Heart right ventricle (tissue), 16 donors: ENCODE measurements around the gene PTRHD1. TPM values are rescaled to one million over a fixed set of nuclear protein-coding genes. Genes with fewer than 3 reads are reported as not detected.

Source experiments
- ATAC-seq, 8 donors: fragments of 200-7000 bp; cut with Tn5 transposase; one replicate each; pipeline ENCODE4 v1.9.1; 2020; ENCODE audit warnings: mild to moderate bottlenecking in 8 of 8, moderate library complexity in 8 of 8, moderate number of reproducible peaks in 1 of 8
- DNase-seq, 2 donors: peaks; one replicate each; pipeline ENCODE4 v3.0.0-alpha.2; 2020
- H3K27ac ChIP-seq, 10 donors: fragments of 200-600 bp; sonication (generic) in 2 of 10; one replicate each; pipeline versions ENCODE4 v1.5.0 to v1.8.0; 2020 to 2022; ENCODE audit warnings: mild to moderate bottlenecking in 3 of 10
- H3K27me3 ChIP-seq, 7 donors: fragments of 200-600 bp; one replicate each; pipeline ENCODE4 v1.8.0; 2021 to 2022; ENCODE audit warnings: mild to moderate bottlenecking in 2 of 7
- H3K36me3 ChIP-seq, 9 donors: fragments of 200-600 bp; sonication (generic) in 1 of 9; one replicate each; pipeline versions ENCODE4 v1.5.0 to v1.8.0; 2020 to 2022; ENCODE audit warnings: mild to moderate bottlenecking in 2 of 9
- H3K4me1 ChIP-seq, 9 donors: fragments of 200-600 bp; sonication (generic) in 1 of 9; one replicate each; pipeline versions ENCODE4 v1.5.0 to v1.8.0; 2020 to 2022; ENCODE audit warnings: mild to moderate bottlenecking in 4 of 9
- H3K4me3 ChIP-seq, 10 donors: fragments of 200-600 bp; sonication (generic) in 2 of 10; one replicate each; pipeline versions ENCODE4 v1.5.0 to v1.8.0; 2020 to 2022; ENCODE audit warnings: mild to moderate bottlenecking in 7 of 10, moderate library complexity in 2 of 10
- H3K9me3 ChIP-seq, 11 donors: fragments of 200-600 bp in 10 of 11; sonication (generic) in 2 of 11; one replicate each; pipeline versions ENCODE4 v1.5.0 to v1.8.0; 2013 to 2022; ENCODE audit warnings: mild to moderate bottlenecking in 2 of 11, control low read depth in 1 of 11, moderate library complexity in 1 of 11
- WGBS, 2 donors: extraction: QIAGEN DNeasy Blood & Tissue Kit; methylation state at CpG; one replicate each; pipeline ENCODE4 v1.1.7; 2013; ENCODE audit warnings: inconsistent platforms in 1 of 2; 5-methylcytosine and 5-hydroxymethylcytosine counted together
- intact Hi-C, 10 donors: fragments of 100-400 bp; cut with DNase I; formaldehyde crosslinking; loops; one replicate each; pipeline versions ENCODE4 v1.11.1 to v1.14.2; 2022
- polyA plus RNA-seq, 2 donors: library from polyadenylated mRNA; stranded (reverse); fragments of 200-250 nt; gene quantifications; one replicate each; pipeline ENCODE4 v1.2.3, GENCODE V29; 2013
- total RNA-seq, 10 donors: library from RNA; stranded (reverse); fragmentation: NEBNext Ultra II Directional in 3 of 10; extraction: Animal tissue kit (Norgen Biotek cat#: 25700) in 3 of 10; gene quantifications; one replicate each; pipeline versions ENCODE4 v1.2.1 to v1.2.4, GENCODE V29; 2021 to 2023
- TF ChIP-seq, protein P1 (sequence below), 9 donors: fragments of 200-600 bp; sonication (generic) in 2 of 9; IDR thresholded peaks; one replicate each; pipeline versions ENCODE4 v1.5.0 to v1.8.0; 2021 to 2022; ENCODE audit warnings: antibody characterized with exemption in 9 of 9, mild to moderate bottlenecking in 5 of 9, moderate library complexity in 1 of 9
- donor health status: Arrhythmogenic right ventricular cardiomyopathy.
- donor health status: ischemic (EF 13 %, LVEDD 7.1; RV severe dilation, severe dysfunction).
- donor health status: healthy with polysubstance abuse.
- donor health status: DM: no; HTN: yes; CAD: no.
- donor health status: DM: no; HTN: no; CAD: no.
- donor health status: ischemic (EF 25% LVEDD 6.9; RV normal size, moderate dysfunction).
- donor health status: ischemic (EF 25% LVEDD 5.7; RV mildly dilated, moderate dysfunction).
- donor health status: healthy.
- donor health status: DM: yes; HTN: yes; CAD: no.
- donor health status: Ischemic cardiomyopathy.
- donor health status: ischemic (EF 35%, LVEDD 5.7; RV mildly dilated, moderate dysfunction).
- donor health status: nonischemic (EF 11% LVEDD 7.7; RV severe dilation, severe dysfunction).
- donor health status: DM: yes; HTN: yes; CAD: no.
- donor health status: PGD.
- donor health status: ischemic (EF 29% LVEDD 5.4; RV normal size, mild dysfunction).
- donor health status: nonischemic (EF 23%, LVEDD 6.1; RV moderate dilation, normal function).

PTRHD1 gene
- total and polyA plus RNA-seq, 12 donors = 19.6 to 38.8 (median 31.4) TPM

DNA sequence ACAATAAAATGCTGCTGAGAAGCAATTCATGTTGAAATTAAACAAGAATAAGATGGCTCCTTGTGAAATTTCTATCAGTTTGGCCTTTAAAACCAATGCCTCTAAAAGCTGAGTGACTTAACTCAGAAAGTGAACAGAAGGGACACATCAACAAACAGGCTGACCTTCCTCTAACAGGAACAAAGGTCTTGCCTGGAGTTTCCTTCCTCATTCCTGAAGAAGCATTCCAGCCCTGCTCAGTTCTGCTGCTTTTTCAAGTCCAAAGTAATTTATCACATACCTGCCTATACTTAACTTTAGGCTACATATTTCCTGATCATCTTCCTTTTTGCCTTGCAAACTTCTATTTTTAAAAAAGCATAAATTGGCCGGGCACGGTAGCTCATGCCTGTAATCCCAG, 14.1 kb downstream of the PTRHD1 start:
- Histone ChIP-seq H3K9me3 (no peaks in the 10 kb centered on the region), H3K4me1 (peaks cover 0 to 10% (median 0%) of the 10 kb centered on the region in 9 donors), H3K27me3 (no peaks in the 10 kb centered on the region), H3K4me3 (no peak overlapping the region), H3K27ac (no peak overlapping the region), H3K36me3 (no peaks in the 10 kb centered on the region)
- no peak for ATAC-seq
- no peak for DNase-seq
- intact Hi-C loops = no loop called here
- TF ChIP-seq, protein P1, sequence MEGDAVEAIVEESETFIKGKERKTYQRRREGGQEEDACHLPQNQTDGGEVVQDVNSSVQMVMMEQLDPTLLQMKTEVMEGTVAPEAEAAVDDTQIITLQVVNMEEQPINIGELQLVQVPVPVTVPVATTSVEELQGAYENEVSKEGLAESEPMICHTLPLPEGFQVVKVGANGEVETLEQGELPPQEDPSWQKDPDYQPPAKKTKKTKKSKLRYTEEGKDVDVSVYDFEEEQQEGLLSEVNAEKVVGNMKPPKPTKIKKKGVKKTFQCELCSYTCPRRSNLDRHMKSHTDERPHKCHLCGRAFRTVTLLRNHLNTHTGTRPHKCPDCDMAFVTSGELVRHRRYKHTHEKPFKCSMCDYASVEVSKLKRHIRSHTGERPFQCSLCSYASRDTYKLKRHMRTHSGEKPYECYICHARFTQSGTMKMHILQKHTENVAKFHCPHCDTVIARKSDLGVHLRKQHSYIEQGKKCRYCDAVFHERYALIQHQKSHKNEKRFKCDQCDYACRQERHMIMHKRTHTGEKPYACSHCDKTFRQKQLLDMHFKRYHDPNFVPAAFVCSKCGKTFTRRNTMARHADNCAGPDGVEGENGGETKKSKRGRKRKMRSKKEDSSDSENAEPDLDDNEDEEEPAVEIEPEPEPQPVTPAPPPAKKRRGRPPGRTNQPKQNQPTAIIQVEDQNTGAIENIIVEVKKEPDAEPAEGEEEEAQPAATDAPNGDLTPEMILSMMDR (IDR thresholded peaks at IDR 0.05) = no peak
- 65 to 66% methylated on average over 2 of the region's 2 CpGs for WGBS, 2 donors

DNA sequence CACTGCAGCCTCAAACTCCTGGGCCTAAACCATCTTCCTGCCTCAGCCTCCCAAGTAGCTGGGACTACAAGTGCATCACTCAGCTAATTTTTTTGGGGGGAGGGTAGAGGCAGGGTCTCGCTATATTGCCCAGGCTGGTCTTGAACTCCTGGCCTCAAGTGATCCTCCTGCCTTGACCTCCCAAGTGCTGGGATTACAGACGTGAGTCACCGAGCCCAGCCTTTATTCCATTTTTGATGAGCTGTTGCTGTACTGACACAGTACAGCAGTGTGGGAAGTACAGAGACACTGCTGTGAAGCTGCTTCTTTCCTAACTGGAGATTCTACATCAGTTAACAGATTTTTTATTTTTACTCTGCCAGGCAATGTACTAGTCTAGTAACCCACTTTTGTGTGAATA, 18.8 kb downstream of the PTRHD1 start:
- intact Hi-C loops = no loop called here
- peaks cover 0 to 9% (median 0%) of the 10 kb centered on the region in 9 donors for H3K4me1 ChIP-seq
- WGBS, 2 donors = 76 to 88% methylated on average over 3 of the region's 3 CpGs
- no peak overlapping the region for H3K27ac ChIP-seq
- TF ChIP-seq, protein P1 (IDR thresholded peaks at IDR 0.05) = no peak
- ATAC-seq = no peak
- no peak overlapping the region for H3K4me3 ChIP-seq
- H3K36me3 ChIP-seq = peaks cover 0 to 18% (median 12%) of the 10 kb centered on the region in 9 donors
- DNase-seq = no peak
- no peaks in the 10 kb centered on the region for H3K9me3 ChIP-seq
- H3K27me3 ChIP-seq = no peaks in the 10 kb centered on the region

DNA sequence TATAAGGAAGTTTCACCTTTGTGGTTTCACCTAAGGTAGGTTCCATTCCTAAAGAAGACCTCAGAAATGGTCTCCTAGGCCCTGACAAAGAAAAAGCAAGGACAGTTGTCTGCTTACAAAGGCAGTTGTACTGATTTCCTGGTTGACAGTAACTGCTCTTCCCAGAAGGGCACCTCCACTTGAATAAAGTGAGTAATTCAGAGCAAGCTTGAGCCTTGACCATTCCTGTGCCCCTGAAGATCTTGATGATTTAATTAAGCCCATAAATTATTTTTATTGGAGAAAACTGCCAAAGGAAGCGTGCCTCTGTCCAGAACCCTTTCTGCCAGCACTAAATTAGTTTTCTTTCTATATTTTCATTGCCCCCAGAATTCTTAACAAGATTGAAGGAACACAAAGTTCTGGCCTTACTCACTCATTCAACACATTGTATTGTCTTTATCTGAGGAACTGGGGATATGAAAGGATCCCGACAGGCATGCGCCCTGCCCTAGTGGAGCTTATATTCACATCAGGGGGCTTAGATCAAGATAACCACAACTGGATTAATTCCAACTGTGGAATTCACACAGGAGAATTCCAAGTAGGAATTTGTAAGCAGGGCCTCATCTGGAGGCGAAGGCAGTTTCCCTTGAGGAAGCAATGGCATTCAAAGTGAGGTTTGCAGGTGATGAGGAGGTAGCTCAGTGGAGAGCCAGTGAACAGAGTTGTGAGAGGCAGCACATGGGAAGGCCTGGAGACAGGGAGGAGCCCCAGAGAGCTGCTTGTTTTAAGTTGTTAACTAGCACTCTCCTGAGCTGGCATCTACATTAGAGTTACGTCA, 21.2 kb downstream of the PTRHD1 start:
- intact Hi-C loops = no loop called here
- Histone ChIP-seq H3K27me3 (no peaks in the 10 kb centered on the region), H3K4me1 (peaks cover 0 to 6% (median 3%) of the 10 kb centered on the region in 9 donors), H3K27ac (no peak overlapping the region), H3K4me3 (no peak overlapping the region), H3K9me3 (no peaks in the 10 kb centered on the region), H3K36me3 (peaks cover 0 to 41% (median 13%) of the 10 kb centered on the region in 9 donors)
- 84 to 91% methylated on average over 5 of the region's 5 CpGs for WGBS, 2 donors
- TF ChIP-seq, protein P1 (IDR thresholded peaks at IDR 0.05) = no peak
- DNase-seq = no peak
- ATAC-seq = no peak

DNA sequence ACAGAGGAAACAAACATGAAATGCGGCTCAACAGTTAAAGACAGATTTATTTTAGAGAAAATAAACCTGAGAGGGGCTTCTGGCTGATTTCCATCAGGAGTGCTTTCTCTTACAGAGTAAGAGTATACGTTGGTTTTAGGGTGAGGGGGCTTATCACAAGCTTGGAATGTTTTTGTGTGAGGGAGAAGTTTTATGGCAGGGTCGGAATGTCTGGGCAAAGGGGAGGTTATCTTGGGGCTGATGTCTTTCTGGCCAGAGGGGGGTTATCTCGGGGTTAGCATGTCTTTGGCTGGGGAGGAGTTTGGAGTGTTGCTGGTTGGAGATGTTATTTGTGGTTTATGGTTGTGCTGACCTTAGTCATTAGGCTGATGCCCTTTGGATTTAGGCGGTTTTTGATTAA, 22.1 kb downstream of the PTRHD1 start:
- Histone ChIP-seq H3K4me1 (peaks cover 0 to 11% (median 3%) of the 10 kb centered on the region in 9 donors), H3K27me3 (no peaks in the 10 kb centered on the region), H3K4me3 (no peak overlapping the region), H3K27ac (no peak overlapping the region), H3K9me3 (no peaks in the 10 kb centered on the region), H3K36me3 (peaks cover 0 to 47% (median 13%) of the 10 kb centered on the region in 9 donors)
- ATAC-seq (no peak), DNase-seq (no peak)
- intact Hi-C loops = no loop called here
- WGBS, 2 donors = 86 to 91% methylated on average over 5 of the region's 5 CpGs
- TF ChIP-seq, protein P1 (IDR thresholded peaks at IDR 0.05) = no peak
